CD4-positive, alpha-beta T cell treated with Interleukin-6 at 100 ng/mL for 8 hours (primary cell): Measurements from ENCODE around the gene DAGLB.

Experiments
- DNase-seq: peaks from one replicate; pipeline ENCODE4 v3.0.0-alpha.2; 2020; ENCODE audit warnings: mixed read lengths, low spot score

DAGLB gene

DNA sequence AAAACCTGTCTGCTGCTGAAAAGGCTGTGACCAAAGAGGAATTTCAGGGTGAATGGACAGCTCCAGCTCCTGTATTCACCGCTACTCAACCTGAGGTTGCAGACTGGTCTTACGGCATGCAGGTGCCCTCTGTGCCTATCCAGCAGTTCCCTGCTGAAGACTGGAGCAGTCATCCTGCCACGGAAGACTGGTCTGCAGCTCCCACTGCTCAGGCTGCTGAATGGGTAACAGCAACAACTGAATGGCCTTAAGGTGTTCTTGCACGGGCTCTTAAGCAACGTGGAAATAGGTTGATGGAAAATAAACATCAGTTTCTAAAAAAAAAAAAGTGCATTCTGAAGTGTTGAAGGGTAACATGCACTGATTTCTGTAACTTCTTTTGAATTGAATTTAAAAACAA is 82.3 kb downstream of the DAGLB start:
- DNase-seq = no peak

DNA sequence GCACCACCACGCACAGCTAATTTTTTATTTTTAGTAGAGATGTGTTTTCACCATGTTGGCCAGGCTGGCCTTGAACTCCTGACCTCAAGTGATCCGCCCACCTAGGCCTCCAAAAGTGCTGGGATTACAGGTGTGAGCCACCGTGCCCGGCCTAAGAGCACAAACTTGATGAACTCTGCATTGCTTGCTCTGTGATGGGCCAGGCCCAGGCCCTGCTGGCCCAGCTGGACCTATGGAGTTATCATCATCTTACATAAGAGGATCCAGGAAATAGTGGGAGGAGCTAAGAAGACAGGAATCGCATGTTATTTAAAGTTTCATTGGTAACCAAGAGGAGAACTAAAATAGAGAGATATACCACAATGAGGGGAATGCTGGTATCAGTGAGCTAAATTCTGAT is 86.9 kb downstream of the DAGLB start:
- no peak for DNase-seq

- no peak for DNase-seq
Observed at GRCh38 chr7:6359734-6360133, 88.0 kb downstream of the DAGLB start.
